Cardiac septum (tissue), 1 donor: ENCODE results near the gene NKD2. TPM values are rescaled to one million over a fixed set of nuclear protein-coding genes. Genes with fewer than 3 reads are reported as not detected.

Experiments used
- DNase-seq: peaks from one replicate; pipeline ENCODE4 v3.0.0-alpha.2; 2020; ENCODE audit warnings: low spot score
- intact Hi-C: fragments of 100-400 bp; cut with DNase I; formaldehyde crosslinking; loops from one replicate; pipeline ENCODE4 v1.14.0; 2022
- total RNA-seq: library from RNA; stranded (reverse); fragmentation: NEBNext Ultra II Directional; extraction: Animal tissue kit (Norgen Biotek cat#: 25700); gene quantifications from one replicate; pipeline ENCODE4 v1.2.1, GENCODE V29; 2021
- donor health status: DM: no; HTN: no; CAD: no.

Gene NKD2
- total RNA-seq, 1 donor from 2014 or later: 3.6 TPM

DNA sequence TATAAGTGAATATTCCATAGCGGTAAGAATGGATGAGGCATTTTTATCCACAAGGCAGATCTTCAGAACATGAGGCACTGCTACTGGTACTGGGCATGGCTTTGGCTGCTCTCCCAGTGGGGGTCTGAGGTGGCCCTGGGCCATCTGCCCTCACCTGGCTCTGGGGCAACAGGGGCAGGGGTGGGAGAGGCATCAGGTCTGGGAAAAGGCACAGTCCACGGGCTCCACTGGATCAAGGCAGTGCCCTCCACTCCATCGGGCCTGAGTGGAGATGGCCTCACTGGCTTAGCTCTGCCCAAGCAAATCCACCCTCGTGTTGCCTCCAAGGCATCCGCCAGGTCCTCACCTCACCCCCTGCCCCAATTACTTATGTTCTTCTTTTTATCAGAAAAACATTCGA lies 10.9 kb upstream of the NKD2 start:
- intact Hi-C loops: no loop called here
- DNase-seq: peak; percentile 70

DNA sequence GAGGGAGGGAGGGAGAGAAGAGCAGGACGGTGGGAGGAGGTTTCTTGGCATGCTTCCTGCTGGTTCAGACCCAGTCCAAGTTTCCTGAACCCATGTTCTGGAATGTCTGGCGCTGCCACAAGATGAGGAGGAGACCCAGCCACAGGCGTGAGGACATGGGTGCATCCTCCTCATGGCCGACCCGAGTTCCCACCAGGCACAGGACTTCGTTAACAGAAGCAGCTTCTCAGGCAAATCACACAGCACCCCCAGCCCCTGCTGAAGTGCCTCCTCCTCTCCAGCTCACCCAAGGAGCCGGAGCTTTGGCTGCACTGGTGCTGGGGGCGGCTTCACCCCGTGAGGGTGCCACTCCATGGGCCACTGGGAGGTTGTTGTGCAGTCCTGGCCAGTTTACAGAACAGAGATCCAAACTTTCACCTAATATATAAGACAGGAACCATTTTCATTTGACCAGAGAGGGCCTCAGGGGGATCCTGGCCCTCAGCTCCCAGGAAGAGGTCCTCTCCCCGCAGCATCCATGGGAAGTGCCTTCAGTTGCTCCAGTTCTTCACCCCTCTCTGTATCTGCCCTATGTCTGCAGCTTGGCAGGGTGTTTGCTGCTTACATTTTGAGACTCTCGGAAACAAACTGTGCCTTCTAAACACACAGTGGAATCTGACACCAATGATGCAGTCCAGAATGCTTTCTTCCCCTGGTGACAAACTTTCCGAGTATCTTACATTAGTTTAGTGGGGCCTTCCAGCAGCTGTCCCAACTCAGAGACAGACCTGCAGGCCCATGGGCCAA lies 10.2 kb upstream of the NKD2 start:
- peak; percentile 71 for DNase-seq

DNA sequence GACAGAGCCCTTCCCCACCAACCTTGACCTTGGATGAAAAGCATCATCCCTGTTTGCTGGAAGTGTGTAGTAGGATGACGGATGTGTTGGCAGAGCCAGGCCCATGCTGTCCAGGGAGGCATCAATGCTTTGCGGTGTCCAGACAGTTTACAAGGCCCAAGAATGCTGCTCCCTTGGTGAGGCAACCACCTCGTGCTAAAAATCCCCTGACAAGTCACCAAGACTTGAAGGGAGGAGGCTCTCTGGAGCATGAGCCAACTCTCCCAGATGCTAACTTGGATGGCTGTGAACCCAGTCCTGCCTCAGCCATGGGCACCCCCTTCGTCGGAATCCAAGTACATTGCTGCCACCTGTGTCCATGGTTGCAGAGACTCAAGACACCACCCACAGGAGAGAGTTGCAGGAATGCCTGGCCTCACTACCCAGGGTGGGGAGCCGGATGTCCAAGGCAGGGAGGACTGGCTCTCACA lies 9.5 kb upstream of the NKD2 start:
- intact Hi-C loops: no loop called here
- peak; percentile 44 for DNase-seq

More for the DNA sequence above, 10.2 kb upstream of the NKD2 start:
- intact Hi-C loops: no loop called here

DNA sequence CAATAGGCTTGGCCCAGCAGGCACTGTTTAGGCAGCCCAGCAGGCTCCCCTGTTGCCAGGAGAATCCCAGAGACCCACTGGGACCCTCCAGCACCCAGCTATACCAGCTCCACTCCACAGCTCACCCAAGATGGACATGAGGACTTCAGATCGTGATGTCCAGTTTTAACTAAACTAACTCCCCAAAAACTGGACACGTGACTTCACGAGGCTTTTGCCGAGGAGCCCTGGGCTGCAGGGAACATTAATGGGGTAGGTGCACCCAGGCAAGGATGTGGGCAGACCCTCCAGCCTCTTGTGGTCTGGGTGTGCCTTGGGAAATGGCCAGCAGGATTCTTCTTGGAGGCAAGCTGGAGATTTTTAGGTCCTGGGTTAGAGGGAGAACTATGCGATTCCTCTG lies 8.9 kb upstream of the NKD2 start:
- intact Hi-C loops: loop anchor here (5.0 kb wide), 1 partner anchor 343 kb away; no protein-coding TSS in a partner anchor
- peak; percentile 24 for DNase-seq

DNA sequence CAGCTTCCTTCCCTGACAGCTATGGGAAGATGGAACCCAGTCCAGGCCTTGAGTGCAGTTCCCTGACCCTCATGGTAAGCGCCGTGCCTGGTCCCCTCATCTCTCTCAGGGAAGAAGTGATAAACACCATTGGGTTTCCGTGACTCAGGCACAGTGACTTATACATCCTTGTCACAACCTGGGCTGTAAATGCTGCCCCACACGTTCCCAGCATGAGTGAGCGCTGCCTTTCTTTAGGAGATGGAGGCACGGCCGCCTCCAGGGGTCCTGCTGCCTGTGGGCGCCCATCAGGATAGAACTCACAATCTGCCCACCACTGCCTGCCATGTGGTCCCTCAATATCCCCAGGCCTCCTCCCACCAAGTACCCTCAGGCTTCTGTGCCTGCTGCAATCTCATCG lies 8.3 kb upstream of the NKD2 start:
- intact Hi-C loops: loop anchor here (5.0 kb wide), 1 partner anchor 342 kb away; no protein-coding TSS in a partner anchor
- DNase-seq: peak; percentile 67

DNA sequence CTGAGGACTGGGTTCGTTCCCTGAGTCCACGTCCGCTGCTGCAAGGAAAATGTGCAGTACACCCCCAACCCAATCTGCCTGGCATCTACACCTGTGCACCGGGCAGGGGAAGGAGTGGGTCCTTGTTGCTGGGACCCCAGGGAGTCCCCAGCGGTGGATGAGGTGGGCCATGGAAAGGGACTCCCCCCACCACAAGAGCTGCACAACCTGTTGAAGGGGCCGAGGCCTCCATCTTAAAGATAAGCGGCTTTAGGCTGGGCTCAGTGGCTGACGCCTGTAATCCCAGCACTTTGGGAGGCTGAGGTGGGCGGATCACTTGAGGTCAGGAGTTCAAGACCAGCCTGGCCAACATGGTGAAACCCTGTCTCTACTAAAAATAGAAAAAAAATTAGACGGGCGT lies 7.8 kb upstream of the NKD2 start:
- peak; percentile 33 for DNase-seq
- intact Hi-C loops: loop anchor here (5.0 kb wide), 1 partner anchor 341 kb away; no protein-coding TSS in a partner anchor

GRCh38 chr5:1001406-1002270 lies 7.0 kb upstream of the NKD2 start:
- intact Hi-C loops: loop anchor here (5.0 kb wide), 1 partner anchor 341 kb away; no protein-coding TSS in a partner anchor
- DNase-seq: peak; percentile 66

- DNase-seq: no peak
- intact Hi-C loops: loop anchor here (5.0 kb wide), 1 partner anchor 340 kb away; no protein-coding TSS in a partner anchor
These were observed 6.4 kb upstream of the NKD2 start for GRCh38 chr5:1002271-1002546.

GRCh38 chr5:1002836-1003235 lies 5.8 kb upstream of the NKD2 start:
- intact Hi-C loops: loop anchor here (5.0 kb wide), 1 partner anchor 339 kb away; no protein-coding TSS in a partner anchor
- peak; percentile 49 for DNase-seq

DNA sequence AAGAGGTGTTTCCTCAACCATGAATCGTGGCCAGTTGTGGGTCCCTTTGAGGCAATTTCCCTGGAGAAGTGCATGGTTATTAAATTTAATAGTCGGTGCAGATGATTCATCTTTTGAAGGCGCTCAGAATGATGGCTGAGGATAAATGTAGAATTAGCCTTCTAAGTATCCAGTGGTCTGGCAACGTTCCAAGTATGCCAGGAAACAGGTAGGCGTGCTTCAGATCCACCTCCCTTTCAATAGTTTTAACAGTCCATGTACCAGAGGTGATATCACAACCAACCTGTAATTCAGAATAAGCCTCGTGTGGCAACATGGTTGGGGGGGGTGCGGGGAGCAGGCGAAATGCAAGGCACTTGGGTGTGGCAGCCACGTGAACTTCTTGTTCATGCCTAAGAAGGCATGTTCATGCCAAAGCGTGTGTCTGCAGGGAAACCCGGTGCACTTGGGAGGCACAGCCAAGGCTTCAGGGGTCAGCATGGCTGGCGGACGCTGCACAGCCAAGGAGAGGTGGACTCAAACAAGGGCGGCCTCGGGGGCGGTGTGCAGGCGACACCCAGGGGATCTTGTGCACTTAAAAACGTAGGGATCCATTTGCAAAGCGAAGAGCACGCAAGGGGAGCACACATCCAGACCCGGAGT lies 5.2 kb upstream of the NKD2 start:
- DNase-seq: peak; percentile 43
- intact Hi-C loops: loop anchor here (5.0 kb wide), 1 partner anchor 339 kb away; no protein-coding TSS in a partner anchor

DNA sequence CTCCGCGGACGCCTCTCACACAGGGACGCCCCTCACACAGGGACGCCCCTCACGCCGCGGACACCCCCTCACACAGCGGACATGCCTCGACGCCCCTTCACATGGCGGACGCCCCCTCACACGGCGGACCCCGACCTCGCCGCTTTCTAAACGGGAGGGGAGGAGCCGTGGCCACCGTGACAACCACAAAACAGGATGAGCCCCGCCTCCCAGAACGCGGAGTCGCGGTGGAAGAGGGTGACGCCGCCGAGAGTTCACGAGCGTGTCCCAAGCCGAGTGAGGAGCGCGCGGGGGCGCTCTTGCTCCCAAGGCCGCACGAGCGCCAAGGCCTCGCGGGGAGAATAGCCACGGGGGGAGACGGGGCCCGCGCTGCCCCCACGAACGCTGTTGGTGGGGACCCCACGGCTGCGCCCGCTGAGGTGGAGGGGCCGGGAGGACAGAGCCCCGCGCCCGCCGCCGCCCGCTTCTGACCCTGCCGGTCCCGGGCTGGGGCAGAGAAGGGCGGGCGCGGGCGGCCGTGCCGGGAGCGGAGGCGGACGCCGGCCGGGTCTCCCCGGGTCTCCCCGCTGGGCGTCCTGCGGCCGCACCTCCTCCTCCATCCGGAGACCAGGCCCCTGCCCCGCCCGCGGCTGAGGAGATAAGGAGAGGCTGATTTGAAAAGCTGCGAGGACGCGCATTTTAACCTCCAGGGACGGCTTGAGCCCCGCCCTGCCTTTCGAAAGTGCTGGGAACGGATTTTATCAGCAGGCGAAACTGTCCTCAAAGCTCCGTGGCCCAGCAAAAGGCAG lies 3.9 kb upstream of the NKD2 start:
- intact Hi-C loops: loop anchor here (2.0 to 5.0 kb wide), 3 partner anchors 136 to 338 kb away; no protein-coding TSS in a partner anchor
- peak; percentile 86 for DNase-seq

GRCh38 chr5:1005249-1005851 lies 3.3 kb upstream of the NKD2 start:
- intact Hi-C loops: loop anchor here (2.0 to 5.0 kb wide), 2 partner anchors 135 to 162 kb away; no protein-coding TSS in a partner anchor
- peak; percentile 73 for DNase-seq

DNA sequence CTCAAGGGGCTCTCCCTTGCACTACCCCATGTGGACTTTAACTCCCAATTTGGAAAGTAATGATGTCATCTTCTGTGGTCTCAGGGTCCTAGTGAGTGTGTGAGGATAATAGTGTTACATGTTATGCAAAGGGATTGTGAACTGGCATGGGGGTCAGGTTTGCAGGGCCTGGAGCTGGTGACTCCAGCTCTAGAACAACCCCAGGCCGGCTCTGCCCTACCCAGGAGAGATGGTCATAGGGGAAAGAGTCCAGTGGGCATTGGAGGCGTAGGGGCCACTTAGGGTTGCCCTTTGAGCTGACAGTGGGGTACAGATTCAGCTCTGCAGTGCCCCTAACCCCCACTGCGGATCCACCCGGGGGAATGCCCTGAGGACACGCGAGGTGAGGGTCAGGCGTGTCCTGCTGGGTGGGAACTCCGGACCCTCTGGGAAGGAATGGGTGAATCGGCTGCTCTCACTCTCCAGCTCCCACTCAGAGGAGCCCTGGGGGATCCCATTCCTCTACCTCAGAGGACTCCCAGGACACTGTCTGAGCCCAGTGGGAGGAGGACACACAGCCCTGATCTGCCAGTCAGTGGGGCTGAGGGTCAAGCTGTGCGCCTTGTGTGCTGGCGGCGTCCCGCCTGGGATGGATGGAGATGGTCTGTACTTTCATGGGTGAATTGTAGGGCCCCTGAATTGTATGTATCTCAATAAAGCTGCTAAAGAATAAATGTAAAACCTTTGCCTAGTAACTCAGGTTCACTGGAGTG lies 2.5 kb upstream of the NKD2 start:
- peak; percentile 73 for DNase-seq
- intact Hi-C loops: loop anchor here (2.0 to 5.0 kb wide), 2 partner anchors 135 to 161 kb away; no protein-coding TSS in a partner anchor

- intact Hi-C loops: loop anchor here (5.0 kb wide), 1 partner anchor 161 kb away; no protein-coding TSS in a partner anchor
- DNase-seq: no peak
These were observed 1.9 kb upstream of the NKD2 start for GRCh38 chr5:1006656-1007071.

DNA sequence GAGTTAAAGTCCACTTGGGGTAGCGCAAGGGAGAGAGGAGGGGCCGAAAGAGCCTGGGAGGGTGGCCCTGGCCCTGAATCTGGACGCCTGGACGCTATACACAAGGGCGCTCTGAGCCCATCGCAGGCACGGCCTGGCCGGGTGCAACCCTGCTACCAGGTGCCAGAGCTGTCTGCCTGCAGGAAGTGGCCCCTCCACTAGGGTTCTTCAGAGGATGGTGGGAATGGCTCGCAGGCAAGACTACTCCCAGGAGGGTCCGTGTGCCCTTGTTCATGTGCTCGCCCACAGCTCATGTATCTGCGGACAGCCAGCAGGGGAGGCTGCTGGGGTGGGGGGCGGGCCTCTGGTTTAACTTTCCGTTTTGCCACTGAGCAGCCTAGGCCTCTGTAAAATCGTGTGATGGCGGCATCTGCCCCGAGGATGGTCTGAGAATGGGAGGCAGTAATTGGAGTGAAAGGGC lies 1.4 kb upstream of the NKD2 start:
- intact Hi-C loops: loop anchor here (5.0 kb wide), 1 partner anchor 160 kb away; no protein-coding TSS in a partner anchor
- peak; percentile 53 for DNase-seq

DNA sequence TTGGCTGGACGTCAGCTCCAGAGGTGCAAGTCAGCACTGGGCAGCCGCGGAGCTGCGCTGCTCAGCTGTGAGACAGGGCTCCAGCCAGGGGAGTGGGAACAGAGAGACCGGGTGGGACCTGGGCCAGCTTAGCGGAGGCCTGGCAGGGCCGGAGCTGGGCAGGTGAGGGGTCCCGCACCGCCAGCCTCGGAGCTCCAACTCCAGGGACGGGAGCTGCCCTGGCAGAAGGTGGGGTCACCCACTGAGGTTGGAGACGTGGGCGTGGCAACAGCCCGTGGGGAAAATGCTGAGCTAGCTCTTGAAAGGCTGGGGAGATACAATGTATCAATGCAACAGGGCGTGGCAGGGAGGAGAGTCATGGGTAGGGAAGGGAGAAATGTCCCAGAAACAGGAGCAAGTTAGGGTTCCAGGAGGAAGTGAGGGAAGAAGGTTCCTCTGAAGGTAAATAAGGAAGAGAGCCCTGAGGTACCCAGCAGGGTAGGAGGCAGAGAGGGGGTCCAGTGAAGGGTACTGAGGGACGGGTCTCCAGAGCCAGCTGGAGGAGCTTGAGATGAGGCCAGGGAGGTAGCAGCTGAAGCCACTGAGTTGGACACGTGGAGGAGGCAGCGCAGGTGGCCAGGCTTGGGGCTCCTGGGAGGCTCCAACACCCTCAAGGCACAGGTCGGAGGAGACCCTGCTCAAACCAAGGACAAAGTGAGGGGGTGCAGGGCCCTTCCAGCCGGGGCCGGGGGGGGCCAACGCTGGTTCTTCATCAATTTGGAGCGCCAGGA lies 736 bp upstream of the NKD2 start:
- peak; percentile 69 for DNase-seq
- intact Hi-C loops: loop anchor here (5.0 kb wide), 1 partner anchor 159 kb away; no protein-coding TSS in a partner anchor
